HEK293 (cell line): Measurements from ENCODE around the gene TMEM200A.

Experiments used
- CTCF ChIA-PET: fragments of 350-600 bp; formaldehyde crosslinking; extraction: SDS; loops from one replicate; lab custom pipeline; 2021; ENCODE audit warnings: antibody characterized with exemption; lab: Yijun Ruan, JAX
- POLR2A ChIA-PET: fragments of 300-600 bp; formaldehyde crosslinking; extraction: SDS; loops from one replicate; lab custom pipeline; 2020; ENCODE audit warnings: antibody characterized with exemption, inconsistent platforms; lab: Yijun Ruan, JAX
- H3K27ac ChIP-seq: fragments of 200-500 bp; sonication (Bioruptor generic); 2 replicates; pipeline ENCODE4 v1.5.1; 2014; ENCODE audit warnings: low read depth, low read length, control low read depth, inconsistent platforms; ENCODE audit errors: extremely low read depth
- H3K36me3 ChIP-seq, 2 experiments: fragments of 200-500 bp in 1 of 2; sonication (Bioruptor generic) in 1 of 2; 1 replicate in 1 of 2; 2 replicates in 1 of 2; pipeline ENCODE4 v1.5.1; 2014 to 2017; ENCODE audit warnings: inconsistent platforms in 2 of 2, low read length in 2 of 2; ENCODE audit not compliant: control insufficient read depth in 2 of 2, insufficient read depth in 1 of 2
- H3K4me1 ChIP-seq: fragments of 200-500 bp; sonication (Bioruptor generic); 2 replicates; pipeline ENCODE4 v1.5.1; 2014; ENCODE audit warnings: mild to moderate bottlenecking, low read length, inconsistent platforms; ENCODE audit not compliant: control insufficient read depth, insufficient read depth
- H3K4me3 ChIP-seq: 2 replicates; pipeline ENCODE4 v1.5.1; 2011; ENCODE audit warnings: low read depth, mild to moderate bottlenecking, control low read depth, low read length, moderate library complexity
- H3K9me3 ChIP-seq: fragments of 200-500 bp; sonication (Bioruptor generic); 2 replicates; pipeline ENCODE4 v1.5.1; 2014; ENCODE audit warnings: low read depth, low read length, inconsistent platforms; ENCODE audit not compliant: control insufficient read depth, insufficient read depth
- AEBP2 ChIP-seq: fragments of 450-650 bp; formaldehyde crosslinking; IDR thresholded peaks from 2 replicates; pipeline ENCODE4 v1.5.1; 2016; ENCODE audit warnings: missing biosample characterization, missing genetic modification characterization, borderline replicate concordance
- GLI4 ChIP-seq: fragments of 450-650 bp; formaldehyde crosslinking; IDR thresholded peaks from 2 replicates; pipeline ENCODE4 v1.5.1; 2016; ENCODE audit warnings: missing biosample characterization, missing genetic modification characterization
- INSM2 ChIP-seq: fragments of 450-650 bp; formaldehyde crosslinking; IDR thresholded peaks from 2 replicates; pipeline ENCODE4 v1.5.1; 2016; ENCODE audit warnings: missing biosample characterization, missing genetic modification characterization
- KLF16 ChIP-seq: fragments of 450-650 bp; formaldehyde crosslinking; IDR thresholded peaks from 2 replicates; pipeline ENCODE4 v1.5.1; 2017; ENCODE audit warnings: missing biosample characterization, missing genetic modification characterization
- KLF17 ChIP-seq: fragments of 450-650 bp; formaldehyde crosslinking; IDR thresholded peaks from 2 replicates; pipeline ENCODE4 v1.5.1; 2016; ENCODE audit warnings: missing biosample characterization, missing genetic modification characterization
- KLF7 ChIP-seq: fragments of 450-650 bp; formaldehyde crosslinking; IDR thresholded peaks from 2 replicates; pipeline ENCODE4 v1.5.1; 2016; ENCODE audit warnings: missing biosample characterization, missing genetic modification characterization, borderline replicate concordance
- MZF1 ChIP-seq: fragments of 450-650 bp; formaldehyde crosslinking; IDR thresholded peaks from 2 replicates; pipeline ENCODE4 v1.5.1; 2017; ENCODE audit warnings: missing biosample characterization, missing genetic modification characterization, borderline replicate concordance
- OSR2 ChIP-seq: fragments of 450-650 bp; formaldehyde crosslinking; IDR thresholded peaks from 2 replicates; pipeline ENCODE4 v1.5.1; 2016; ENCODE audit warnings: missing biosample characterization, missing genetic modification characterization
- RBAK ChIP-seq: fragments of 450-650 bp; formaldehyde crosslinking; IDR thresholded peaks from 2 replicates; pipeline ENCODE4 v1.5.1; 2016; ENCODE audit warnings: missing biosample characterization, missing genetic modification characterization
- ZBTB11 ChIP-seq: fragments of 450-650 bp; formaldehyde crosslinking; conservative IDR thresholded peaks from 2 replicates; pipeline ENCODE4 v1.5.1; 2016; ENCODE audit warnings: low read depth, missing biosample characterization, missing genetic modification characterization
- ZFP3 ChIP-seq: fragments of 450-650 bp; formaldehyde crosslinking; IDR thresholded peaks from 2 replicates; pipeline ENCODE4 v1.5.1; 2016; ENCODE audit warnings: low read depth, missing biosample characterization, missing genetic modification characterization
- ZNF10 ChIP-seq: fragments of 450-650 bp; formaldehyde crosslinking; IDR thresholded peaks from 2 replicates; pipeline ENCODE4 v1.5.1; 2017; ENCODE audit warnings: missing biosample characterization, missing genetic modification characterization
- ZNF114 ChIP-seq: fragments of 450-650 bp; formaldehyde crosslinking; IDR thresholded peaks from 2 replicates; pipeline ENCODE4 v1.5.0; 2017; ENCODE audit warnings: missing biosample characterization, missing genetic modification characterization
- ZNF169 ChIP-seq: fragments of 450-650 bp; formaldehyde crosslinking; IDR thresholded peaks from 2 replicates; pipeline ENCODE4 v1.5.1; 2016; ENCODE audit warnings: missing biosample characterization, missing genetic modification characterization
- ZNF175 ChIP-seq: fragments of 450-650 bp; formaldehyde crosslinking; IDR thresholded peaks from 2 replicates; pipeline ENCODE4 v1.5.1; 2016; ENCODE audit warnings: missing biosample characterization, missing genetic modification characterization
- ZNF18 ChIP-seq: fragments of 450-650 bp; formaldehyde crosslinking; IDR thresholded peaks from 2 replicates; pipeline ENCODE4 v1.5.1; 2016; ENCODE audit warnings: missing biosample characterization, missing genetic modification characterization
- ZNF211 ChIP-seq: fragments of 450-650 bp; formaldehyde crosslinking; IDR thresholded peaks from 2 replicates; pipeline ENCODE4 v1.5.1; 2016; ENCODE audit warnings: low read depth, missing biosample characterization, missing genetic modification characterization
- ZNF221 ChIP-seq: fragments of 450-650 bp; formaldehyde crosslinking; IDR thresholded peaks from 2 replicates; pipeline ENCODE4 v1.5.1; 2017; ENCODE audit warnings: missing biosample characterization, missing genetic modification characterization, borderline replicate concordance
- ZNF23 ChIP-seq: fragments of 450-650 bp; formaldehyde crosslinking; IDR thresholded peaks from 2 replicates; pipeline ENCODE4 v1.5.1; 2016; ENCODE audit warnings: missing biosample characterization, missing genetic modification characterization, borderline replicate concordance
- ZNF292 ChIP-seq: fragments of 450-650 bp; formaldehyde crosslinking; IDR thresholded peaks from 2 replicates; pipeline ENCODE4 v1.5.1; 2016; ENCODE audit warnings: low read depth, missing biosample characterization, missing genetic modification characterization, borderline replicate concordance
- ZNF366 ChIP-seq: fragments of 450-650 bp; formaldehyde crosslinking; conservative IDR thresholded peaks from 2 replicates; pipeline ENCODE4 v1.5.1; 2016; ENCODE audit warnings: missing biosample characterization, missing genetic modification characterization
- ZNF530 ChIP-seq: fragments of 450-650 bp; formaldehyde crosslinking; IDR thresholded peaks from 2 replicates; pipeline ENCODE4 v1.5.1; 2016; ENCODE audit warnings: low read depth, missing biosample characterization, missing genetic modification characterization
- ZNF544 ChIP-seq: fragments of 450-650 bp; formaldehyde crosslinking; IDR thresholded peaks from 2 replicates; pipeline ENCODE4 v1.5.0; 2017; ENCODE audit warnings: missing biosample characterization, missing genetic modification characterization
- ZNF596 ChIP-seq: fragments of 450-650 bp; IDR thresholded peaks from 2 replicates; pipeline ENCODE4 v1.5.0; 2018; ENCODE audit warnings: missing biosample characterization, mild to moderate bottlenecking, missing genetic modification characterization, moderate library complexity
- ZNF621 ChIP-seq: fragments of 450-650 bp; formaldehyde crosslinking; IDR thresholded peaks from 2 replicates; pipeline ENCODE4 v1.5.1; 2017; ENCODE audit warnings: missing biosample characterization, missing genetic modification characterization
- ZNF692 ChIP-seq: fragments of 450-650 bp; formaldehyde crosslinking; IDR thresholded peaks from 2 replicates; pipeline ENCODE4 v1.5.1; 2016; ENCODE audit warnings: missing biosample characterization, missing genetic modification characterization
- ZNF791 ChIP-seq: fragments of 450-650 bp; formaldehyde crosslinking; IDR thresholded peaks from 2 replicates; pipeline ENCODE4 v1.5.1; 2016; ENCODE audit warnings: missing biosample characterization, missing genetic modification characterization

TMEM200A gene

GRCh38 chr6:130405549-130405948 is 39.7 kb downstream of the TMEM200A start (continued):
- no peak for TF ChIP-seq INSM2 (tag by site-specific recombination)
- no peak for TF ChIP-seq MZF1 (tag by site-specific recombination)
- TF ChIP-seq ZNF530 (tag by site-specific recombination): no peak
- no peak for TF ChIP-seq ZNF169 (tag by site-specific recombination)
- no peak for TF ChIP-seq ZFP3 (tag by site-specific recombination)
- no peak for TF ChIP-seq ZBTB11
- TF ChIP-seq ZNF18 (tag by site-specific recombination): no peak
- TF ChIP-seq KLF17 (tag by site-specific recombination): no peak
- no peak for TF ChIP-seq ZNF175 (tag by site-specific recombination)
- no peak for TF ChIP-seq ZNF292

- Histone ChIP-seq H3K9me3 (no peaks in the 10 kb centered on the region), H3K4me3 (no peak overlapping the region), H3K4me1 (no peaks in the 10 kb centered on the region), H3K27ac (no peak overlapping the region), H3K36me3 (no peaks in the 10 kb centered on the region)
- TF ChIP-seq ZNF292 (no peak), ZNF10 (tag by site-specific recombination) (no peak), ZNF211 (no peak), KLF16 (tag by site-specific recombination) (no peak), ZNF791 (tag by site-specific recombination) (no peak), ZNF366 (tag by site-specific recombination) (no peak), KLF7 (no peak), ZNF544 (tag by site-specific recombination) (no peak), RBAK (no peak), ZNF692 (tag by site-specific recombination) (no peak), AEBP2 (tag by site-specific recombination) (no peak), GLI4 (tag by site-specific recombination) (no peak), ZNF23 (tag by site-specific recombination) (no peak), ZNF621 (no peak), ZNF221 (tag by site-specific recombination) (no peak), OSR2 (tag by site-specific recombination) (no peak), ZNF114 (no peak), ZNF596 (tag by site-specific recombination) (no peak)
- ChIA-PET POLR2A (no interaction called here), CTCF (interaction anchor here (0.6 kb wide), 2 partner anchors 354 to 908 kb away, joined by 3 to 4 read pairs; no protein-coding TSS in a partner anchor)
These were observed 41.2 kb downstream of the TMEM200A start for GRCh38 chr6:130407032-130407431.
